HG02943 (cell line): ENCODE data around the gene DPH7.
"Not testable (repeated sequence)": the region's sequence is repeated elsewhere in the genome, so short reads cannot be mapped to it uniquely, and the experiment has no call there.

ENCODE experiments used
- ATAC-seq: cut with Tn5 transposase; IDR thresholded peaks from one replicate; pipeline ENCODE4 v1.9.1; 2021; ENCODE audit warnings: mild to moderate bottlenecking, low read depth, moderate library complexity; ENCODE audit not compliant: unreplicated experiment

DPH7 gene

DNA sequence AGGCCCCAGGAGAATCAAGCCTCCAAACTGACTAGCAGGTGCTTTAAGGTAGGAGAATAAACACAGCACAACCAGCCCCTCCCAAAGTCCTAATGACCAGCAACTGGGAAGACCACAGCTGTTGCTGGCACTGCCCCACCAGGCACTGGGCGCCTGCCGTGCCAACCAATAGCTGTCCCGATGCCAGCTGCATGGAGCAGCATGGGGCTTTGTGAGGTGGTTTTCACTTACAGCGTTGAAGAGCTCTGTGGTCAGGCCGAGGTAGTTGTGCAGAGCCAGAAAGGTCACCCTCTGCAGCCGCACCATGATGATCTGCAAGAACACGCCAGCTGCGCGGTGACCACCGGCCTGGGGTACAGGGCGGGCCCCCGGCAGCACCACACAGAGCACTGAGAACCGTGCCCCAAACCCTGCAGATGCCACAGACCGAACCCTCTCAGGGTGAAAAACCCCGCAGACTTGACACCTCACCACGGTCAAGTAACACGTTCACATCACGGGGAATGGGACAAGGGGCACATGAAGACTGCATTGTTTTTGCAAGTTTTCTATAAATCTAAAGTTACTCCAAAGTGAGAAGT lies 57.2 kb downstream of the DPH7 start:
- ATAC-seq = no peak

DNA sequence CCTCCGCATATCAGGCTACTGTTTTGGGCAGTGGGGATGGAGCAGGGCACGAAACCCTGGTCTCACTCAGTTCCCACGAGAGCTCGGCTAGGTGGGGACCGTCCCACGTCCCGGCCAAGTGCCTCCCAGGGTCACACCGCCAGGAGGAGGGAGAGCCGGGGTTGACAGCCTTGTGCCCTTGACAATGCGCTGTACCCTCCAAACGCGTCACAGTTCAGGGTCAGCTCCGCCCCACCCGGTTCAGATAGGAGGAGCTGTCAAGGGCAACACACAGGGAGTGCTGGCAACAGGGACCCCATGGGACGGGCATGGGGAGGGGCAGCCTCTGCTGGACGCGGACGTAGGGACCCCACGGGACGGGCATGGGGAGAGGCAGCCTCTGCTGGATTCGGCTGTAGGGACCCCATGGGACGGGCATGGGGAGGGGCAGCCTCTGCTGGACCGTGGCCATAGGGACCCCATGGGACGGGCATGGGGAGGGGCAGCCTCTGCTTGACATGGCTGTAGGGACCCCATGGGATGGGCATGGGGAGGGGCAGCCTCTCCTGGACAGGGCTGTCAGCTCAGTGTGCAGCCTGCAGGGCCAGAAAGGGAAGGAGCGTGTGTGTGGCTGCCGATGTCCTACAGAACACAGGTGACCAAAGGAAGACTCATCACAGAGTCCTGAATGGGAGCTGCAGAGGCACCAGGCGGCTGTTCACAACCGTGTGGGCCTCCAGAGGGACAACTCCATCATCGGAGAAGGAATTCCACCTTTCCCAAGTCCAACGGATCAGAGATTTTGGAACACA lies 57.9 kb downstream of the DPH7 start:
- ATAC-seq = no peak

DNA sequence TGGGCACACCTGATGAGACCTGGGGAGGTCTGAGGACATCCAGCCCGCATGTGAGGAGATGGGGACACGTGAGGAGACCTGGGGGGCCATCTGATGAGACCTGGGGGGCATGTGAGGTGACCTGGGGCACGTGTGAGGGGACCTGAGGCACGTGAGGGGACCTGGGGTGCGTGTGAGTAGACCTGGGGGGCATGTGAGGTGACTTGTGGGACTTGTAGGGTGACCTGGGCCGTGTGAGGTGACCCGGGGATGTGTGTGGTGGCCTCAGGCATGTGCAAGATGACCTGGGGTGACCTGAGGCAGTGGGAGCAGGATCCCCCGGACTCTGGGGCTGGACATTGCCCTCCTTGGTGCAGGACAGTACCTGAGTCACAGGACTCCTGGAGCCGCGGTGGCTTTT lies 59.2 kb downstream of the DPH7 start:
- no peak for ATAC-seq

DNA sequence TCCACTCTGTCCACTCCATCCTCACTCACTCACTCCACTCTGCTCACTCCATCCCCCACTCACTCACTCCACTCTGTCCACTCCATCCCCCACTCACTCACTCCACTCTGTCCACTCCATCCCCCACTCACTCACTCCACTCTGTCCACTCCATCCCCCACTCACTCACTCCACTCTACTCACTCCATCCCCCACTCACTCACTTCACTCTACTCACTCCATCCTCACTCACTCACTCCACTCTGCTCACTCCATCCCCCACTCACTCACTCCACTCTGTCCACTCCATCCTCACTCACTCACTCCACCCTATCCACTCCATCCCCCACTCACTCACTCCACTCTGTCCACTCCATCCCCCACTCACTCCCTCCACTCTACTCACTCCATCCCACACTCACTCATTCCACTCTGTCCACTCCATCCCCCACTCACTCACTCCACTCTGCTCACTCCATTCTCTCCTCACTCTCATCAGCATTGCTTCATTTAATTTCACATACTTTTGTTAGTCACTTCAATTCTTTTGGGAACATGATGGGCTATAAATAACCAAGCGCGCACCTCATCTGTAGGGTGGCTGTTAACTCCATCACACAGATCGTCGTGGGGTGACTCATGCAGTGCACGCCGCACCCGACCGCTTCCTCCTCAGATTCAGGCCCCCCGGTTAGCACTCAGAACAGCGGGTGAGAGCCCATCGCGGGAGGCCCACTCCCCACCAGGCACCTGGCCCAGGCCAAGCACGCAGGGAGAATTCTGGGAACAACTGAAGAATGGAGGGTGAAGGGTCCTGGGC lies 59.9 kb downstream of the DPH7 start:
- ATAC-seq = not testable (repeated sequence)

DNA sequence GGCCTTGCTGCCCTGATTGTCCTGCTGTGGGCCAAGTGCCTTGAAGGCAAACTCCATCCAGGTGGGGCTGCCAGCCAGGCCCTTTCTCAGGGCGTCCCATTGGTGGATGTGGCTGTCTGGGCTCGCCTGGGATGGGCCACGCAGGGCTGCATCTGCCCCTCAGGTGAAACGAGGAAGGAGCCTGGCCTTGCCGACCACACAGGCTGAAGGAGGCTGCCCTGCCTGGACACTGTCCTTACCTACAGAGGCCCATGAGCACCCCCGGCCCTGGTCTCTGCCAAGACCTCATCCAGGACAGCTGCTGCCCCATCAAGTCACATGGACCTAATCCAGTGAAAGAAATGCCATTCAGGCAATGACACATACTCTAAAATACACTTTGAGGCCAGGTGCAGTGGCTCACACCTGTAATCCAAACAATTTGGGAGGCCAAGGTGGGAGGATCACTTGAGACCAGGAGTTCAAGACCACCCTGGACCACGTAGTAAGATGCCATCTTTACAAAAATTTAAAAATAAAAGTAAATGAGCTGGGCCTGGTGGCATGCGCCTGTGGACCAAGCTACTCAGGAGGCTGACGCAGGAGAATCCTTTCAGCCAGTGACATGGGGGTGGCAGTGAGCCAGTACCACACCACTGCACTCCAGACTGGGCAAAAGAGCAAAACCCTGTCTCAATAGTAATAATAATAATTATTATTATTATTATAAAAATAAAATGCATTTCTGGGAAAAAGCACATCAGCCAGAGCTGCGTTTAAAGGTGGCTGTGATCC lies 62.4 kb downstream of the DPH7 start:
- no peak for ATAC-seq

DNA sequence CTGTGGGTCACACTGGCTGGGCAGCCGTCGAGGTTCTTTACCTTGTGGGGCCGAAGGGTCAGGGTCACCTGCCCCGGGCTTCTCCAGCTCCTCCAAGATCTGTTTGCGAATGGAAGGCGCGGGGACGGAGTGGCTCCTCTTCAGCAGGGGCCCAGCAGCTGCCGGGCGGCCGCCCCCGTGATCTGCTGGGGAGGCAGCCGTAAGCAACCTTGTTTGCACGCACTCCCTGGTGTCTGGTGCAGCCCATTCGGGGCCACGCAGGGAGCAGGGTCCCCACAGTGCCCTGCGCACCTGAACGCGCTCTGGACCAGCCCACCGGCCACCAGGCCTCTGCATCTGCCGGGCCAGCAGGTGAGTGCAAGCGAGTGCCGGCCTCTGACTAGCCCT lies 63.4 kb downstream of the DPH7 start:
- no peak for ATAC-seq

DNA sequence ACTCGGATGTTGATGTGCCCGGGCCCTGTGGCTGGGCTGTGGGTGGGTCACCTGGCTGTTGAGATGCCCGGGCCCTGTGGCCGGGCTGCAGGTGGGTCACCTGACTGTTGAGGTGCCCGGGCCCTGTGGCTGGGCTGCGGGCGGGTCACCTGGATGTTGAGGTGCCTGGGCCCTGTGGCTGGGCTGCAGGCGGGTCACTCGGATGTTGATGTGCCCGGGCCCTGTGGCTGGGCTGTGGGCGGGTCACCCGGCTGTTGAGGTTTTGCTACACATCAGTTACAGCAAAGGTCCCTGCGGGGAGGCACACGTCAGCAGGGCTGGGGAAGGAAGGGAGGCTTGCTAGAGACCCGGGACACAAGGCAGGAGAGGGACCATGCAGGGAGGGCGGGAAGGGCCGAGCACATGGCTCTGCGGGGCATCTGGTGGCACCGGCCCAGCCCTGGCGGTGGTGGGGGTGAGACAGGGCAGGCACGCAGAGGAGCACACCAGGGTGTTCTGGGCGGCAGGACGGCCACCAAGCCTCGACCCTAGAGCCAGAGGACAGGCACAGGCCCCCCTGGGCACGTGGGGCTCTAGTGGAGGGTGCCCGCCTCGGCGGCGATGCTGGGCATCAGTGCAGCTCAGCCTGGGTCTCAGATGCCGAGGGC lies 63.9 kb downstream of the DPH7 start:
- no peak for ATAC-seq

DNA sequence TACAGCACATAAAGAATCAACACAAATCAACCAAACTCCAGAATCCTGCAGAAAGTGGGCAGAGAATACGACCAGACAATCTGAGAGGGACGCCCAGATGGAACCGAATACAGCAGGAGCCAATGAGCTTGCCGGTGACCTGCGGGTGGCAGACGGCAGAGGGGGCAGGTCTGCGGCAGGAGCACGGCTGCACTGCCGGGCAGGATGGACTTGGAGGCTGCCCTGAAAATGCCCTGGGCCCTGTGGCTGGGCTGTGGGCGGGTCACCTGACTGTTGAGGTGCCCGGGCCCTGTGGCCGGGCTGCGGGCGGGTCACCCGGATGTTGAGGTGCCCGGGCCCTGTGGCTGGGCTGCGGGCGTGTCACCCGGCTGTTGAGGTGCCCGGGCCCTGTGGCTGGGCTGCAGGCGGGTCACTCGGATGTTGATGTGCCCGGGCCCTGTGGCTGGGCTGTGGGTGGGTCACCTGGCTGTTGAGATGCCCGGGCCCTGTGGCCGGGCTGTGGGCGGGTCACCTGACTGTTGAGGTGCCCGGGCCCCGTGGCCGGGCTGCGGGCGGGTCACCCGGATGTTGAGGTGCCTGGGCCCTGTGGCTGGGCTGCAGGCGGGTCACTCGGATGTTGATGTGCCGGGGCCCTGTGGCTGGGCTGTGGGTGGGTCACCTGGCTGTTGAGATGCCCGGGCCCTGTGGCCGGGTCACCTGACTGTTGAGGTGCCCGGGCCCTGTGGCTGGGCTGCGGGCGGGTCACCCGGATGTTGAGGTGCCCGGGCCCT lies 64.7 kb downstream of the DPH7 start:
- not testable (repeated sequence) for ATAC-seq

DNA sequence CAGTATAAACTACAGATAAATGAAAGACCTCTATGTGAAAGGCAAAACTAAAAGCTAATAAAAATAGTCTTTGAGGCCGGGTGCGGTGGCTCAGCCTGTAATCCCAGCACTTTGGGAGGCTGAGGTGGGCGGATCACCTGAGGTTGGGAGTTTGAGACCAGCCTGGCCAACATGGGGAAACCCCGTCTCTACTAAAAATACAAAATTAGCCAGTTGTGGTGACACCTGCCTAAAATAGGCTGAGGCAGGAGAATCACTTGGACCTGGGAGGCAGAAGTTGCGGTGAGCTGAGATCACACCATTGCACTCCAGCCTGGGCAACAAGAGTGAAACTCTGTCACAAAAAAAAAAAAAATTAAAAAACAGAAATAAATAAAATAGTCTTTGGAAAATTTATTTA lies 65.6 kb downstream of the DPH7 start:
- ATAC-seq = not testable (repeated sequence)

DNA sequence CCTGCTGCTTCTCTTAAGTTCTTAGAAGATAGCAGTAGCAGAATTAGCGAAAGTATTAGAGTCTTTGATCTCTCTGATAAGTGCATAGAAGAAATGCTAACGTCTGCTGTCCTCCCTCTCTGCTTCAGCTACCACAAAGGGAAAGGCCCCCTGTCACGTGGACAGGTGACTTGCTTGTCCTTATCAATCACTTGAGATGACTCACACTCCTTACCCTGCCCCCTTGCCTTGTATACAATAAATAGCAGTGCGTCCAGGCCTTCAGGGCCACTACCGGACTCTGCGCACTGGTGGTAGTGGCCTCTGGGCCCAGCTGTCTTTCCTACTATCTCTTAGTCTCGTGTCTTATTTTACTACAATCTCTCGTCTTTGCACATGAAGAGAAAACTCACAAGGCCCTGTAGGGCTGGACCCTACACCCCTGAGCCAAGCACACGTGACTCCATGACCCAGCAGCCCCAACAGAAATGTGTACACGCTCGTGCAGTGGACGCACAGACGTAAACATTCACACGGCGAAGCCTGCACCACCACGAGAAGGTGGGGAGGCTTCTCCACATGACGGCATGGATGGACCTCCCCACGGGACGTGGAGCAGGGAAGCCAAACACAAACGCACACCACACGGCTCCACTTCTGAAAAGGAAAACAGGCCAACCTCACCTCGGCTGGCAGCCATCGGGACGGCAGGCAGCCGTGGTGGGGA lies 66.8 kb downstream of the DPH7 start:
- no peak for ATAC-seq

DNA sequence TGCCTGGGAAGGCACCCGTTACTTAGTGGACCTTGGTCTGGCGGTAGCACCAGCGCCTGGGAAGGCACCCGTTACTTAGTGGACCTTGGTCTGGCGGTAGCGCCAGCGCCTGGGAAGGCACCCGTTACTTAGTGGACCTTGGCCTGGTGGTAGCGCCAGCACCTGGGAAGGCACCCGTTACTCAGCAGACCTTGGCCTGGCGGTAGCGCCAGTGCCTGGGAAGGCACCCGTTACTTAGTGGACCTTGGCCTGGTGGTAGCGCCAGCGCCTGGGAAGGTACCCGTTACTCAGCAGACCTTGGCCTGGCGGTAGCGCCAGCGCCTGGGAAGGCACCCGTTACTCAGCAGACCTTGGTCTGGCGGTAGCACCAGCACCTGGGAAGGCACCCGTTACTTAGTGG lies 67.6 kb downstream of the DPH7 start:
- not testable (repeated sequence) for ATAC-seq

DNA sequence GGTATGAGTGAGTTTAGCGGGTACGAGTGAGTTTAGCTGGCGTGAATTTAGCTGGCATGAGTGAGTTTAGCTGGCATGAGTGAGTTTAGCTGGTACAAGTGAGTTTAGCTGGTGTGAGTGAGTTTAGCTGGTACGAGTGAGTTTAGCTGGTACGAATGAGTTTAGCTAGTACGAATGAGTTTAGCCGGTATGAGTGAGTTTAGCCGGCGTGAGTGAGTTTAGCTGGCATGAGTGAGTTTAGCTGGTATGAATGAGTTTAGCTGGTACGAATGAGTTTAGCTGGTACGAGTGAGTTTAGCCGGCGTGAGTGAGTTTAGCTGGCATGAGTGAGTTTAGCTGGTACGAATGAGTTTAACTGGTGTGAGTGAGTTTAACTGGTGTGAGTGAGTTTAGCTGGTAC lies 69.5 kb downstream of the DPH7 start:
- no peak for ATAC-seq

DNA sequence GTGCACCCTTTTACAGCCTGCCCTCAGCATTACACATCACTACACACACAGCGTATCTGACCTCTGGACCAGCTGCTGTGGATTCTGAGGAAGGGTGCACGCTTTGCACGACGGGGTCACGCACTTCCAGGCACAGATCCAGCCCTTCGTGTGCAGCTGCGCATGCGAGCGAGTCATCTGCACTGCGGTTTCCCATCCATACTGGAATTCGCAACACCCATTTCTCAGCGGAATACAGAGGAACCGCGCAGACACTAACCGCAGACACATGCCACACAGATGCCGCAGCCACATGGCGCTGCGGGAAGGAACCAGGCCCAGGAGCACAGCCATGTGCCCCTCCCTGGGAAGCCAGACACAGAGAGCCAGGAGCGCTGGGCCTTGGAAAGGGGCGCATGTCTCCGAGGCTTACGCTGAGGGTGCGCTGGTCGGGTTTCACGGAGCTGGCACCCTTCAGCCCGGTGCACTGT lies 72.0 kb downstream of the DPH7 start:
- no peak for ATAC-seq

DNA sequence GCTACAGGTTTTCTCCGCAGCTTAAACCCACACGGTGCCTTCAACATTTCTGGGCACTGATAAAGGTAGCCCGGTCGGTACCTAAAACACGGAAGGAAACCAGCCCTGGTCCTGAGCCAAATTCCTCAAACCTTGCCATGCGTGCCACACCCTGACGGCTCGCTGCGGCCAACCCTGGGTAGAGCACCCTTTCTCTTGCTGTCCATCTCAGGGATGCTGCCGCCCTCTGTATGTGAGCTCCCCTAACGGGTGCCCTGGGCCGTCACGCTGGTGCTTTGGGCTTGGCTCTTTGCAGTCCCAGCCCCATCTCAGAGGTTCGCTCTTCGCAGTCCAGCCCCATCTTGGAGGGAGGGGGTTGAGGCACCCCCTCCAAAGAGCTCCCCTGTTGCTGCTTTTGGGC lies 72.5 kb downstream of the DPH7 start:
- no peak for ATAC-seq

DNA sequence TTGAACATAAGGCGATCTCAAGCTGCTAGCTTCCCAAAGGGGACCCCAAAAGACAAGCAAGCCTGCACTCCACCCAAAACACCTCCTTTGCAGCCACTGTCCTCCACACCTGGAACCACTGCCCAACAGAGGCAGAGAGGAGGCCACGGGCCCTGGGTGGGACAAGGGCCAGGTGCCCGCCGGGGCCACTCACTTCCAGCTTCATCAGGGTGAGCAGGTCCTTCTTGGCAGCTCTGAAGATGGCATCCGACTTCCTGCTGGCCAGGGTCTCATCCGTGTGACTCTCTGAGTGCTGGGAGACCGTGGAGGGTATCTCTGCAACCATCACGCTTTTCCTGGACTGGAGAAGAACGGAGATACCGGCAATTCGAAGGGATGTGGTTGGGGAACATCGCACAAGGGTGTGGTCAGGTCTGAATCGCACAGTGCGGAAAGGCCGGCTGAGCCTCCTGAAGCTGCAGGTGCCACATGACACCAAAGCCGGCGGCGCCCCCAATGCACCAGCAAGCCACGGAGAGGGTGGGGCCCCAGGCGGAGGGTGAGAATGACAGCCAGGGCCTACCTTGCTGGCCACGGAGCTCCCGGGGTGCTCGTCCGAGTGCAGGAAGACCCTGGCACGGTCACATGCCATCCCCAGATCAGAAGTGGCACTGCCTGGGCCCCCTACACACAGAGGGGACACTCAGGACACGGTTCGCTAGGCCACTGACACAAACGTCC lies 73.1 kb downstream of the DPH7 start:
- no peak for ATAC-seq
